Measurements from ENCODE around the gene SULT1E1.

GRCh38 chr4:69882150-69882549, 22.2 kb upstream of the SULT1E1 start:
- TF ChIP-seq CTCF (IDR thresholded peaks at IDR 0.05; ENCODE audit: low read length) (no peak), EZH2phosphoT487 (IDR thresholded peaks at IDR 0.05; ENCODE audit: low read length) (no peak)
